GM12878 (cell line): Measurements from ENCODE around the gene CA7. TPM values are rescaled to one million over a fixed set of nuclear protein-coding genes. Genes with fewer than 3 reads are reported as not detected.
A peak's percentile ranks its signal among the peaks of the same experiment; 100 is the strongest.

Experiments used
- ATAC-seq: fragments of 200-7000 bp; cut with Tn5 transposase; 3 replicates; pipeline ENCODE4 v1.9.1; 2020; ENCODE audit warnings: mild to moderate bottlenecking, moderate library complexity
- BruUV-seq: library from RNA; stranded (reverse); fragments of 400-500 nt; replicated peaks from 2 replicates; lab custom pipeline; 2021; lab: Mats Ljungman, UMichigan
- CTCF ChIA-PET: fragments of 300-600 bp; sonication (Branson Sonifier 250); formaldehyde crosslinking; extraction: SDS; loops from one replicate; lab custom pipeline; 2021; ENCODE audit warnings: inconsistent platforms; lab: Yijun Ruan, JAX
- POLR2A ChIA-PET: fragments of 350-600 bp; formaldehyde crosslinking; extraction: SDS; loops from one replicate; lab custom pipeline; 2021; ENCODE audit warnings: inconsistent platforms; lab: Charles Lee
- RAD21 ChIA-PET: fragments of 300-600 bp; sonication (Branson Sonifier 250); formaldehyde crosslinking; loops from one replicate; lab custom pipeline; 2023; ENCODE audit warnings: antibody characterized with exemption; ENCODE audit not compliant: unreplicated experiment; lab: Charles Lee
- SMC1A ChIA-PET: fragments of 300-600 bp; sonication (Branson Sonifier 250); formaldehyde crosslinking; loops from one replicate; lab custom pipeline; 2023; ENCODE audit not compliant: unreplicated experiment, uncharacterized antibody; lab: Charles Lee
- DNase-seq: peaks from one replicate; pipeline ENCODE4 v3.0.0-alpha.2; 2011; ENCODE audit warnings: low read depth, low spot score
- FAIRE-seq: peaks from 3 replicates; lab custom pipeline; 2011; peaks lifted over from hg19 to GRCh38; lab: Jason Lieb, UNC
- H2AFZ ChIP-seq: 2 replicates; pipeline ENCODE4 v1.6.0; 2011; ENCODE audit warnings: low read depth, low read length, control low read depth; ENCODE audit not compliant: control insufficient read depth
- H3K27ac ChIP-seq: 2 replicates; pipeline ENCODE4 v1.5.1; 2011; ENCODE audit warnings: control low read depth; ENCODE audit not compliant: control insufficient read depth, insufficient read depth
- H3K27me3 ChIP-seq, 2 experiments: replicated peaks in 1 of 2; 2 replicates each; pipeline versions ENCODE4 v1.6.0 to v1.6.1; 2011; ENCODE audit warnings: low read length in 1 of 2; ENCODE audit not compliant: control insufficient read depth in 2 of 2, insufficient read depth in 2 of 2
- H3K36me3 ChIP-seq, 2 experiments: 2 replicates each; pipeline ENCODE4 v1.5.1; 2011; ENCODE audit warnings: low read length in 1 of 2; ENCODE audit not compliant: control insufficient read depth in 2 of 2, insufficient read depth in 2 of 2
- H3K4me1 ChIP-seq: 2 replicates; pipeline ENCODE4 v1.6.1; 2011; ENCODE audit warnings: mild to moderate bottlenecking, low read length, moderate library complexity, mixed read lengths; ENCODE audit not compliant: control insufficient read depth, insufficient read depth
- H3K4me2 ChIP-seq: 2 replicates; pipeline ENCODE4 v1.6.0; 2011; ENCODE audit warnings: control low read depth; ENCODE audit not compliant: control insufficient read depth, insufficient read depth
- H3K4me3 ChIP-seq: fragments of 200-600 bp; sonication (generic); 2 replicates; pipeline ENCODE4 v1.5.1; 2016
- H3K79me2 ChIP-seq: 2 replicates; pipeline ENCODE4 v1.6.0; 2011; ENCODE audit warnings: low read length; ENCODE audit not compliant: control insufficient read depth, insufficient read depth
- H3K9ac ChIP-seq: 2 replicates; pipeline ENCODE4 v1.8.0; 2011; ENCODE audit warnings: low read length, control low read depth, mixed read lengths; ENCODE audit not compliant: control insufficient read depth, insufficient read depth
- H3K9me3 ChIP-seq: replicated peaks from 3 replicates; pipeline ENCODE4 v1.5.1; 2011; ENCODE audit warnings: mild to moderate bottlenecking, low read length; ENCODE audit not compliant: control insufficient read depth, insufficient read depth
- H4K20me1 ChIP-seq: 2 replicates; pipeline ENCODE4 v1.6.0; 2011; ENCODE audit not compliant: control insufficient read depth, insufficient read depth
- BCL11A ChIP-seq: IDR thresholded peaks from 2 replicates; pipeline ENCODE4 v1.6.1; 2011; ENCODE audit warnings: low read depth, low read length
- CBFB ChIP-seq: IDR thresholded peaks from 2 replicates; pipeline ENCODE4 v1.6.1; 2016; ENCODE audit warnings: antibody characterized with exemption, low read depth
- E4F1 ChIP-seq: fragments of 450-650 bp; IDR thresholded peaks from 2 replicates; pipeline ENCODE4 v1.6.1; 2018; ENCODE audit warnings: borderline replicate concordance, mild to moderate bottlenecking; ENCODE audit not compliant: partially characterized antibody
- EGR1 ChIP-seq, 2 experiments: IDR thresholded peaks; 1 replicate in 1 of 2; 2 replicates in 1 of 2; pipeline ENCODE4 v1.6.1; 2011 to 2012; ENCODE audit warnings: low read depth in 2 of 2, low read length in 2 of 2, borderline replicate concordance in 1 of 2, mild to moderate bottlenecking in 1 of 2, moderate library complexity in 1 of 2
- FOXM1 ChIP-seq: IDR thresholded peaks from 2 replicates; pipeline ENCODE4 v1.6.1; 2012; ENCODE audit warnings: low read depth, mild to moderate bottlenecking, inconsistent platforms, low read length, moderate library complexity
- GATAD2B ChIP-seq: fragments of 450-650 bp; conservative IDR thresholded peaks from 2 replicates; pipeline ENCODE4 v1.6.1; 2017; ENCODE audit warnings: low read depth, mild to moderate bottlenecking, moderate library complexity
- IKZF1 ChIP-seq: fragments of 450-650 bp; conservative IDR thresholded peaks from 2 replicates; pipeline ENCODE4 v1.6.1; 2017; ENCODE audit warnings: antibody characterized with exemption, mild to moderate bottlenecking
- IRF4 ChIP-seq: IDR thresholded peaks from 2 replicates; pipeline ENCODE4 v1.6.1; 2011; ENCODE audit warnings: low read depth, low read length
- MAX ChIP-seq: IDR thresholded peaks from 2 replicates; pipeline ENCODE4 v1.6.1; 2012; ENCODE audit warnings: low read depth, low read length, improper control_type of control experiment
- MLLT1 ChIP-seq: fragments of 450-650 bp; IDR thresholded peaks from 2 replicates; pipeline ENCODE4 v1.6.1; 2016; ENCODE audit warnings: mild to moderate bottlenecking
- MTA2 ChIP-seq: fragments of 450-650 bp; IDR thresholded peaks from 2 replicates; pipeline ENCODE4 v1.6.1; 2016; ENCODE audit warnings: low read depth, mild to moderate bottlenecking, moderate library complexity
- NFXL1 ChIP-seq: fragments of 450-650 bp; IDR thresholded peaks from 2 replicates; pipeline ENCODE4 v1.6.1; 2017; ENCODE audit warnings: antibody characterized with exemption, mild to moderate bottlenecking, borderline replicate concordance
- NFYA ChIP-seq: IDR thresholded peaks from 2 replicates; pipeline ENCODE4 v1.6.1; 2011; ENCODE audit warnings: low read depth, mild to moderate bottlenecking, low read length, improper control_type of control experiment, borderline replicate concordance
- PAX5 ChIP-seq: IDR thresholded peaks from 2 replicates; pipeline ENCODE4 v1.6.1; 2011; ENCODE audit warnings: low read depth, low read length, borderline replicate concordance
- PML ChIP-seq: IDR thresholded peaks from 2 replicates; pipeline ENCODE4 v1.6.1; 2012; ENCODE audit warnings: low read length, inconsistent platforms
- POLR2A ChIP-seq: IDR thresholded peaks from 2 replicates; pipeline ENCODE4 v1.6.1; 2011; ENCODE audit warnings: low read depth, mild to moderate bottlenecking, low read length
- ZNF207 ChIP-seq: fragments of 450-650 bp; IDR thresholded peaks from 2 replicates; pipeline ENCODE4 v1.6.1; 2014; ENCODE audit warnings: antibody characterized with exemption, mild to moderate bottlenecking, borderline replicate concordance
- WGBS: methylation state at CpG from one replicate; pipeline ENCODE4 v1.1.6; 2016; ENCODE audit warnings: low lambda C conversion rate; ENCODE audit not compliant: insufficient replicate concordance, insufficient coverage; ENCODE audit errors: missing lambda C conversion rate; 5-methylcytosine and 5-hydroxymethylcytosine counted together
- in situ Hi-C: fragments of 300-500 bp; cut with MboI; formaldehyde crosslinking; loops from 9 replicates; pipeline ENCODE4 v1.14.3; 2018; ENCODE audit warnings: mixed read lengths
- intact Hi-C: fragments of 100-400 bp; cut with micrococcal nuclease; formaldehyde crosslinking; loops from one replicate; pipeline ENCODE4 v1.14.2; 2022; ENCODE audit not compliant: unreplicated experiment
- polyA plus RNA-seq, 11 experiments: library from polyadenylated mRNA; depleted of rRNA in 4 of 11; unstranded in 6 of 11; stranded (reverse) in 5 of 11; fragments of >200 nt; fragmentation: Nextera tagmentation in 4 of 11; fragmentation: Illumina TruSeq in 1 of 11; extraction: Ambion mirVana in 4 of 11; extraction: Trizol in 1 of 11; gene quantifications; 1 replicate in 1 of 11; 2 replicates in 10 of 11; pipeline versions ENCODE4 v1.2.1 to v1.2.3, GENCODE V29; 2011 to 2016; ENCODE audit warnings: inconsistent platforms in 2 of 11, missing spikeins in 2 of 11, low read depth in 1 of 11
- total RNA-seq, 4 experiments: library from RNA; depleted of rRNA in 3 of 4; stranded (reverse); fragments of >200 nt in 3 of 4; fragmentation: Illumina TruSeq in 1 of 4; extraction: Trizol in 1 of 4; gene quantifications; 2 replicates each; pipeline versions ENCODE4 v1.2.1 to v1.2.3, GENCODE V29; 2013 to 2021

The CA7 gene
- total and polyA plus RNA-seq, 10 of the 15 experiments (the other 5 are each of a cell fraction or from before 2014, with no cell fraction given) = 0.04 TPM; not detected in 9

- H2AFZ ChIP-seq = peak overlapping the region; percentile 92
- intact Hi-C loops (loop anchor here (2.0 kb wide), 1 partner anchor 144 kb away; no protein-coding TSS in a partner anchor), in situ Hi-C loops (no loop called here)
- no TSS peak for BruUV-seq
- SMC1A ChIA-PET = interaction anchor here (0.5 to 1.6 kb wide), 4 partner anchors 9 to 317 kb away, joined by 3 to 5 read pairs (median 4); partner anchors contain the start of gene NAE1
- DNase-seq = peak; percentile 95
- H3K4me3 ChIP-seq = peak overlapping the region; percentile 65; the same call in 1 of the 2 replicates
- H3K4me1 ChIP-seq = peaks cover 20% of the 10 kb centered on the region
- CTCF ChIA-PET = interaction anchor here (0.6 to 2.2 kb wide), 29 partner anchors 9 to 467 kb away, joined by 3 to 14 read pairs (median 4); partner anchors contain the start of genes CIAO2B, DYNC1LI2 and NAE1
- no peaks in the 10 kb centered on the region for H3K36me3 ChIP-seq
- peak overlapping the region; percentile 73 for H3K4me2 ChIP-seq
- RAD21 ChIA-PET = interaction anchor here (0.9 to 2.2 kb wide), 8 partner anchors 9 to 466 kb away, joined by 3 to 12 read pairs (median 3); partner anchors contain the start of gene NAE1
- H3K79me2 ChIP-seq = no peaks in the 10 kb centered on the region
- no peaks in the 10 kb centered on the region for H3K9me3 ChIP-seq
- peak; percentile 87 for FAIRE-seq
- no peaks in the 10 kb centered on the region for H3K27me3 ChIP-seq
- peak; percentile 89 for ATAC-seq
- POLR2A ChIA-PET = interaction anchor here (0.8 kb wide), 1 partner anchor 288 kb away, joined by 3 read pairs; no protein-coding TSS in a partner anchor
- H3K9ac ChIP-seq = peak overlapping the region; percentile 36; the same call in 1 of the 2 replicates
- WGBS = under 1% methylated on average over 39 of the region's 39 CpGs
- H3K27ac ChIP-seq = peak overlapping the region; percentile 9; the same call in 1 of the 2 replicates
- H4K20me1 ChIP-seq = no peaks in the 10 kb centered on the region
- peak; percentile 62; the same call in 1 of the 2 replicates for TF ChIP-seq MAX
- TF ChIP-seq MTA2 = peak; percentile 54; the same call in 1 of the 2 replicates
- TF ChIP-seq MLLT1 = peak; percentile 63; the same call in 1 of the 2 replicates
- TF ChIP-seq POLR2A = peak; percentile 37; the same call in 1 of the 2 replicates
- 0 out of 2 replicates have a peak, but pooled peaks have one; percentile 48 for TF ChIP-seq PAX5
- no peak for TF ChIP-seq NFYA
- no peak for TF ChIP-seq PML
- TF ChIP-seq GATAD2B = peak; percentile 74
- peak; percentile 64 for TF ChIP-seq CBFB
- TF ChIP-seq ZNF207 = peak; percentile 67; the same call in 1 of the 2 replicates
- TF ChIP-seq IRF4 = peak; percentile 66
- TF ChIP-seq NFXL1 = no peak; the same call in 1 of the 2 replicates
- peak; percentile 32; the same call in 1 of the 2 replicates for TF ChIP-seq FOXM1
- TF ChIP-seq E4F1 = no peak
- TF ChIP-seq IKZF1 = peak; percentile 94
- TF ChIP-seq BCL11A = peak; percentile 26; the same call in 1 of the 2 replicates
- peak in 1 of 2 experiments; percentile 60; a peak in 2 of 3 replicates for TF ChIP-seq EGR1 (IDR thresholded peaks at IDR 0.05; ENCODE audit: borderline replicate concordance in 1 of 2, low read depth in 2 of 2, low read length in 2 of 2)
Measured at GRCh38 chr16:66872943-66873684, 28.9 kb downstream of the CA7 start.
